GM18861 (cell line): Measurements from ENCODE around the gene TMOD4.
A peak's percentile ranks its signal among the peaks of the same experiment; 100 is the strongest.

Experiments
- ATAC-seq: cut with Tn5 transposase; IDR thresholded peaks from one replicate; pipeline ENCODE4 v1.9.1; 2021; ENCODE audit not compliant: unreplicated experiment

TMOD4 gene

DNA sequence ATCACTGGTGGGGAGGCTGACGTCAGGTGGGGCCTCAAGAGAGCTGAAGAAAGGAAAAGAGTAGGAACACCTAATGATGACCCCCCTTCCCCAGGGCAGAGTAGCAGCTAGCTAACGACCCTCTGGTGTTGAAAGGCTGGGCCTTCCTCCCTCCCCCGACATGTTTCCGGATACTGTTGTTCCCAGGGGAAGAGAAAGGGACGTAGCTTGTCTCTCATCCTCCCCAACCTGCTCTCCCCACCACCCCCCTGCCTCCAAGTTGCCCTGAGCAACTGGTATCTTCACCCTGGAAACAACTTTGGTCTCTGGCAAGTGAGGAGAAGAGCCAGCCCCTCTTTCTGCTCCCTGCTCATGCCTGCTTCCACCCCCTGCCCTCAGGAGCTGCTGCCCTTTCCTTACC lies 31.8 kb downstream of the TMOD4 start:
- no peak for ATAC-seq

GRCh38 chr1:151143057-151143435 lies 32.7 kb downstream of the TMOD4 start:
- no peak for ATAC-seq

DNA sequence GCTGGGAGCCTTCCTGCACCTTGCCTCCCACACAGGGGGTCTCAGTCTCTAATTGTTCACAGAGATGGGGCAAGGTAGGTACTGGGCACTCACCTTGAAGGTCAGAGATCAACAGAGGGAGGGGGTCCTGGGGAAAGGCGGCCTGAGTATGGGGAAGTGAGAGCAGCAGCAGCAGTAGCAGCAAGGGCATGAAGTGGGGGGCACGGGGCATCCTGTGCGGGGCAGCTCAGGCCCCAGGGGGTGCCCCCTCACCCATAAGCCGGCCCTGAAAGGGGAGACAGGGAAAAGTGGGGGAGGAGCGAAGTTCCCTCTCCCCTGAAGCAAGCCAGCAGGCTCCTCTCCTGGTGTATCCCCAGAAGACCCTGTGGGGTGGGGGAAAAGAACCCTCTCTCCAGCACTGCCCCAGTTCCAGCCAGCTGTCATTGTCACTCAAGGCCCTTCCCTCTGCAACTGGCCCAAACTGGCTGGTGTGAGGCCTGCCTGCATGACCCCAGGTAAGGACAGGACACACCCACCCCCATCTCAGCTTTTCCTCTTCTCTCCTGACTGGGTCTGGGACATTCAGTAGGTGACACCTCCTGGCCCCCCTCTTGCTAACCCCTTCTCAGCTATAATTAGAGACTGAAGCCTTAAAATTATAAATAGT lies 33.2 kb downstream of the TMOD4 start:
- no peak for ATAC-seq

DNA sequence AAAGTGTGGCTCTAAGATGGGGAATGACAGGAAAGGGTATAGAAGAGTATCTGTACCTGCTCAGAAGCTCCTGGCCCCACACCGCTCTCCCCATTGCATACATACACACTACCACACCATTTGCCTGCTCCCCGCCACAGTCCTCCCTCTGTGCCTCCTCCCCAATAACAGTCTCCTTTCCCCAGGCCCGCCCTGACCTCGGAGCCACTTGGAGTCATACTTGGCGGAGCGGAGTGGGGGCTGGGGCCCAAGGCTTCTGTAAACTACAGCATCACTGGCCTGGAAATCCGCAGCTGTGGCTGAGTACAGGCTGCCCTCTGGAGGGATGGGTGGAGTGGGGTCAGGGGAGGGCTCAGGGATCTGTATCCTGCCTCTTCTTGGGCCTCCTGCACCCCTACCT lies 38.0 kb downstream of the TMOD4 start:
- ATAC-seq = no peak

GRCh38 chr1:151135433-151136385 lies 40.1 kb downstream of the TMOD4 start:
- no peak for ATAC-seq

DNA sequence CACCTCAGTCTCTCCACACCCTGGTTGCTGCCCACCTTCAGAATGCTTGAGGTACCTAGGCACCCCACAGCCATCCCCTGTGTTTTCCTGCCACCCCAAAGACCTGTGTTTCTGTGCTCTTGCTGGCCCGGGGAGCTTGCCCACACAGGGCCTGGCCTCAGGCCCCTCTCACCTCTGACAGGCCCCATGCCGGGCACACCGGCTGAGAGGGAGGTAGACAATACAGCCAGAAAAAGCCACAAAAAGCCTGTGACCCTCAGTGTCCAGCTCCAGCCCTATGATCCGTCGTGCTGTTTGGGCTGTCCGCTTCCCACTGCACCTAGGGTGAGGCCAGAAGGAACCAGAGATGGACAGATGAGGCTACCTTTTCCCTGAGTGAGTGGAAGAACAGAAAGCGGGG lies 40.8 kb downstream of the TMOD4 start:
- no peak for ATAC-seq

DNA sequence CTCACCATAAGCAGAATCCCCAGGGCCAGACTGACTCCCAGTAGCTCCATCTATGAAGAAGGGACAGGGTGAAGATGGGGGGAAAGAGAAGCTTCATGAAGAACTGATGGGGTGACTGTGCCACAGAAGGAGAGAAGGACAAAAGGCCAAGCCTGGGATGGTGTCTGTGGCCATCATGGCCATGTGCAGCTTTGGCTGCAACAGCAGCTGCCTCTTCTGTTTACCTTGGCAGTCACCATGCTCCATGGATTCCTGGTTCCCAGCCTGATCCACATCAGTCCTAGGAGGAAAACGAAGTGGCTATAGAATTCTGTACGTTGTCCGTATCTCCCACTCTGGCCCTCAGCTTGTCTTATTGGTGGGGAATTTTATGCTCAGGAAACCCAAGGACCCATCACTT lies 41.4 kb downstream of the TMOD4 start:
- no peak for ATAC-seq

GRCh38 chr1:151133018-151133806 lies 42.6 kb downstream of the TMOD4 start:
- ATAC-seq = no peak

- no peak for ATAC-seq
Measured at GRCh38 chr1:151132335-151133017, 43.3 kb downstream of the TMOD4 start.

DNA sequence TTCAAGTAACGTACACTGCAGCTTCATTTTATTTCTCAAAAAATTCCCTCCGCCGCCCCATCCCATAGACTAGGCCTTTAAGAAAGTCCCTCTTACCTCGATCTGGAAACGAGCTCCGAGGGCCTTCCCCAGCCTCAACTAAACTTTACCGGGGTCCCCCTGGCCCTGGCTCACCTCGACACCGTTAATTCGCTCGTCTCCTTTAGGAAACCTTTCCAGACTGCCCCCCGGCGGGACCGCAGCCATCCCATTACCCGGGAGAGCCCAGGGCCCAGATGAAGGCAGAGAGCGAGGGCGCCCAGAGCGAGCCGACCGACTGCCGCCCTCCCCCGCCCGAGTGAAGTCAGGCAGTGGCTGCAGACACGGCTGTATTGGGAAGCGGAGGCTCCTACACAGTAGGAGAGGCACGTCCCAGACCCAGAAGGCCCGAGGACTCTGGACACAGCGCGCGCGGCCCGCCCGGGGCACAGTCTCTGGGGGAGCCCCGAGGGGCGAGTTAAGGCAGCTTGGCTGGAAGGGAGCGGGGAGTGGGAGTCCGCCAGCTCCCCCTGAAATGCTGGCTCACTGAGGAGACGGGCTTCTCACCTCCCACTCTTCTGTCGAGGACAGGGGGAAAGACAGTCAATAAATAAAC lies 44.0 kb downstream of the TMOD4 start:
- ATAC-seq = no peak

- ATAC-seq = peak; percentile 62
Measured at GRCh38 chr1:151130987-151131586, 44.7 kb downstream of the TMOD4 start.

DNA sequence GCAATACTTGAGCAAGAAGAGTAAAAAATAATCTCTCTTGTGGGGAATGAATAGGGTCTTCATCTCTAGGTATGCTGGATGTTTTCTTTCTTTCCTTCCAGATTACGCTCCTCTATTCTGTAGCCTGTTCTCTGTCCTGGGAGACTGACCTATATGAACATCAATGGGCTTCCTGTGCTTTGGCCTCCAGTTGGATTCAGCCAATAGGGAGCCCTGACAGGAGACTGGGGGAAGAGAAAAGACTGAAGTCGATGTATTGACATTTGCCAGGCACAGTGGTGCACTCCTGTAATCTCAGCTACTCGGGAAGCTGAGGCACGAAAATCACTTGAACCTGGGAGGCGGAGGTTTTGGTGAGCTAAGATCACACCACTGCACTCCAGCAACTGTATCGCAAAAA lies 47.0 kb downstream of the TMOD4 start:
- no peak for ATAC-seq

GRCh38 chr1:151124763-151125403 lies 50.9 kb downstream of the TMOD4 start:
- ATAC-seq = no peak
